Testis (tissue), 2 donors: ENCODE measurements around the gene CD79A.

ENCODE experiments used
- CTCF ChIP-seq, 3 experiments: fragments of 450-650 bp in 2 of 3; fragments of 200-600 bp in 1 of 3; sonication (generic) in 1 of 3; IDR thresholded peaks; one replicate each; pipeline ENCODE4 v1.5.1; 2016 to 2019; ENCODE audit warnings: antibody characterized with exemption in 3 of 3, mild to moderate bottlenecking in 2 of 3, moderate library complexity in 1 of 3
- POLR2A ChIP-seq: fragments of 450-650 bp; IDR thresholded peaks from one replicate; pipeline ENCODE4 v1.6.1; 2017; ENCODE audit warnings: antibody characterized with exemption, mild to moderate bottlenecking, moderate library complexity

- TF ChIP-seq POLR2A, result no peak
- no peak for TF ChIP-seq CTCF (IDR thresholded peaks at IDR 0.05)
Observed at GRCh38 chr19:41918653-41919244, 41.7 kb downstream of the CD79A start.
